ENCODE data around the gene NKAPD1. TPM values are rescaled to one million over a fixed set of nuclear protein-coding genes. Genes with fewer than 3 reads are reported as not detected.

Gene NKAPD1
- total RNA-seq, 1 donor from 2014 or later, result 17.0 TPM

DNA sequence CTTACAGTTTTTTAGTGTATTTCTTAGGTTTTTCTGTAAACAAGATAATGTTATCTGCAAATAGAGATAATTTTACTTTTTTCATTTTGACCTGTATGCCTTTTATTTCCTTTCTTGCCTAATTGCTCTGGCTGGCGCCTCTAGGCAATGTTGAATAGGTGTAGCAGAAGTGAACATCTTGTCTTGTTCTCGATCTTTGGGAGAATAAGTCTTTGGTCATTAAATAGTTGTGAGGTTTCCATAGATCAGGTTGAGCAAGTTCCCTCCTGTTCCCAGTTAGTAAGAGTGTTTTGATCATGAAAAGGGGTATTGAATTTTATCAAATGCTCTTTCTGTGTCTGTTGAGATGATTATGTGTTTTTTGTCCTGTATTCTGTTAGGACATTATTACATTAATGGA, 24.3 kb upstream of the NKAPD1 start:
- DNase-seq (ENCODE audit: low read depth), result no peak
- H3K4me3 ChIP-seq (ENCODE audit: low read depth, low read length), result no peak overlapping the region
- H3K27me3 ChIP-seq (ENCODE audit: control insufficient read depth, insufficient read depth, low read length), result no peaks in the 10 kb centered on the region
- TF ChIP-seq, protein P1, sequence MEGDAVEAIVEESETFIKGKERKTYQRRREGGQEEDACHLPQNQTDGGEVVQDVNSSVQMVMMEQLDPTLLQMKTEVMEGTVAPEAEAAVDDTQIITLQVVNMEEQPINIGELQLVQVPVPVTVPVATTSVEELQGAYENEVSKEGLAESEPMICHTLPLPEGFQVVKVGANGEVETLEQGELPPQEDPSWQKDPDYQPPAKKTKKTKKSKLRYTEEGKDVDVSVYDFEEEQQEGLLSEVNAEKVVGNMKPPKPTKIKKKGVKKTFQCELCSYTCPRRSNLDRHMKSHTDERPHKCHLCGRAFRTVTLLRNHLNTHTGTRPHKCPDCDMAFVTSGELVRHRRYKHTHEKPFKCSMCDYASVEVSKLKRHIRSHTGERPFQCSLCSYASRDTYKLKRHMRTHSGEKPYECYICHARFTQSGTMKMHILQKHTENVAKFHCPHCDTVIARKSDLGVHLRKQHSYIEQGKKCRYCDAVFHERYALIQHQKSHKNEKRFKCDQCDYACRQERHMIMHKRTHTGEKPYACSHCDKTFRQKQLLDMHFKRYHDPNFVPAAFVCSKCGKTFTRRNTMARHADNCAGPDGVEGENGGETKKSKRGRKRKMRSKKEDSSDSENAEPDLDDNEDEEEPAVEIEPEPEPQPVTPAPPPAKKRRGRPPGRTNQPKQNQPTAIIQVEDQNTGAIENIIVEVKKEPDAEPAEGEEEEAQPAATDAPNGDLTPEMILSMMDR (IDR thresholded peaks at IDR 0.05; ENCODE audit: insufficient read depth, low read length, poor library complexity, severe bottlenecking), result no peak
- no peaks in the 10 kb centered on the region for H3K36me3 ChIP-seq (ENCODE audit: control insufficient read depth, insufficient read depth, low read length)

DNA sequence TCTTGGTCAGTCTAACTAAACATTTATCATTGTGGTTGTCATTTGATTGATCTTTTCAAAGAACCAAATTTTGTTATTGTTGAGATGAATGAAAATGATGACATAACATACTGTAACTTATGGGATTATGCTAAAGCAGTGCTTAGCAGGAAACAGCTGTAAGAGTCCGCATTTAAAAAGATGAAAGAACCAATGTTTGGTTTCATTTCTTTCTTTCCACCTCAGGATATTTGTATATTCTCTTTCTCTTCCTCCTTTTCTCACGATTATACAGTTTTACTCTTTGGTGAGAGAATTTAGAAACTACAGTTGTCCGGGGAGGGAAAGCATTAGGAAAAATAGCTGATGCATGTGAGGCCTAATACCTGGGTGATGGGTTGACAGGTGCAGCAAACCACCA, 23.4 kb upstream of the NKAPD1 start:
- H3K36me3 ChIP-seq (ENCODE audit: control insufficient read depth, insufficient read depth, low read length), result no peaks in the 10 kb centered on the region

DNA sequence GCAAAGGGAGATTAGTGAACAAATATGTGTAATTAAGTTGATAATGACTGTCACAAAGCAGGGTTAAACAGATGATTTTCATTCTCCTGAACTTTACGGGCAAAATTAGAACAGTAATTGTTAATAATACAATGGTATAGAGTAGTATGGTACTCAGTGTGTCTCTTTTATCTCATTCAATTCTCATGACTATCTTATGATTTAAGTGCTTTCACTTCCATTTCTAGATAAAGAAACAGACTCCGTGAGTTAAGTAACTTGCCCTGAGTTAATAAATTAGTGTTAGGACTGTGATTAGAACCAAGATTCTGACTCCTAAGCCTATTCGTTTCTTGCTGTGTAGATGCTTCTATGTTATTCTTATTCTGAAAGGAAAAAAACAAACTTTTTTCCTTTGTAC, 22.3 kb upstream of the NKAPD1 start:
- Histone ChIP-seq H3K27me3 (ENCODE audit: control insufficient read depth, insufficient read depth, low read length) (no peaks in the 10 kb centered on the region), H3K36me3 (ENCODE audit: control insufficient read depth, insufficient read depth, low read length) (no peaks in the 10 kb centered on the region), H3K4me3 (ENCODE audit: low read depth, low read length) (no peak overlapping the region)
- TF ChIP-seq, protein P1 (IDR thresholded peaks at IDR 0.05; ENCODE audit: insufficient read depth, low read length, poor library complexity, severe bottlenecking), result no peak
- DNase-seq (ENCODE audit: low read depth), result no peak

More for the DNA sequence above, 23.4 kb upstream of the NKAPD1 start:
- no peak for DNase-seq (ENCODE audit: low read depth)
- TF ChIP-seq, protein P1 (IDR thresholded peaks at IDR 0.05; ENCODE audit: insufficient read depth, low read length, poor library complexity, severe bottlenecking), result no peak
- H3K27me3 ChIP-seq (ENCODE audit: control insufficient read depth, insufficient read depth, low read length), result no peaks in the 10 kb centered on the region
- H3K4me3 ChIP-seq (ENCODE audit: low read depth, low read length), result no peak overlapping the region

DNA sequence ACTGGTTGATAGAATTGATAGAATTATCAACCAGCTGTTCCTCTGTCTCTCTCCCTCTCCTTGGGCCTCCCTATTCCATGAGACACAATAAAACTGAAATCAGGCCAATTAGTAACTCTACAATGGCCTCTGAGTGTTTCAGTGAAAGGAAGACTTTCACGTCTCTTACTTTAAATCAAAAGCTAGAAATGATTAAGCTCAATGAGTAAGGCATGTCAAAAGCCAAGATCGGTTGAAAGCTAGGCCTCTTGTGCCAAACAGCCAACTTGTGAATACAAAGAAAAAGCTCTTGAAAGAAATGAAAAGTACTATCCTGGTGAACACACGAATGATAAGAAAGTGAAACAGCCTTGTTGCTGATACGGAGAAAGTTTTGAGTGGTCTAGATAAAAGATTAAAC, 16.9 kb upstream of the NKAPD1 start:
- TF ChIP-seq, protein P1 (IDR thresholded peaks at IDR 0.05; ENCODE audit: insufficient read depth, low read length, poor library complexity, severe bottlenecking), result no peak
- no peak overlapping the region for H3K4me3 ChIP-seq (ENCODE audit: low read depth, low read length)
- no peaks in the 10 kb centered on the region for H3K36me3 ChIP-seq (ENCODE audit: control insufficient read depth, insufficient read depth, low read length)
- DNase-seq (ENCODE audit: low read depth), result no peak
- no peaks in the 10 kb centered on the region for H3K27me3 ChIP-seq (ENCODE audit: control insufficient read depth, insufficient read depth, low read length)

DNA sequence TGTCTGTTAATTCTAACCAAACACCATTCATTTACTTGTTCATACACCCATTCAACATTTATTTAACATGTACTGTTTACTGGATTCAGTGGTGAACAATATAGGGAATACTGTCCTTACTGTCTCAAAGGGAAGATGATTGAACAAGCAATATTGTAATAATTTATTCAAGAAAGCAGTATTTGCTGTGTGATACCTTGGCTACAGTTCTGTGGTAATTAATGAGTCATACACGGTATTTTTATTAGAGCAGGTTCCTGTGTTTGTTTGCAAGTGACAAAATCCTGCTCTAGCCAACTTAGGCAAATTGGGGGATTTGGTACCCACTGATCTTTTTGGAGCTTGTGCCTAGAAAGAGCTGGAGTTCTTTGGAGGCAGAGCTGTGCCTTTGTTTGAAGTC, 16.0 kb upstream of the NKAPD1 start:
- TF ChIP-seq, protein P1 (IDR thresholded peaks at IDR 0.05; ENCODE audit: insufficient read depth, low read length, poor library complexity, severe bottlenecking), result no peak
- no peaks in the 10 kb centered on the region for H3K27me3 ChIP-seq (ENCODE audit: control insufficient read depth, insufficient read depth, low read length)
- H3K36me3 ChIP-seq (ENCODE audit: control insufficient read depth, insufficient read depth, low read length), result no peaks in the 10 kb centered on the region
- no peak overlapping the region for H3K4me3 ChIP-seq (ENCODE audit: low read depth, low read length)
- no peak for DNase-seq (ENCODE audit: low read depth)

DNA sequence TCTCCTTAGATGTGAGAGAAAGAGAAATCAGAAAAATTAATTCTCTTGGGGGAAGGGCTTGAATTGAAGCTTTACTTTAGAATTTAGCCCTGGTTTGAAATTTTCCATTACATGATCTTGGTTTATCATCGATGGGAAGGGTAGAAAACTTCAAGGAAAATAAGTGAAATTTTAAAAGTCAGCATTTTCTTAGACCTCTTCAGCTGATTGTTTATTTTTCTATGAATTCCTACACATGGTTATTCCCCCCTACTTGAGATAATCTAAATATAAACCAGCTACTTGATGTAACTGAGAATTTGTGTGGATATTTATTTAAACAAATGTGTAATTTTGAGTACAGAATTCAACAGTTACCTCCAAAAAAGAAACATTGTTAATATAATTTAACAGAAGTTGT, 11.2 kb upstream of the NKAPD1 start:
- TF ChIP-seq, protein P1 (IDR thresholded peaks at IDR 0.05; ENCODE audit: insufficient read depth, low read length, poor library complexity, severe bottlenecking), result no peak
- DNase-seq (ENCODE audit: low read depth), result no peak
- Histone ChIP-seq H3K4me3 (ENCODE audit: low read depth, low read length) (no peak overlapping the region), H3K36me3 (ENCODE audit: control insufficient read depth, insufficient read depth, low read length) (no peaks in the 10 kb centered on the region), H3K27me3 (ENCODE audit: control insufficient read depth, insufficient read depth, low read length) (no peaks in the 10 kb centered on the region)
